A172 (cell line): ENCODE data around the gene TCP10L. TPM values are rescaled to one million over a fixed set of nuclear protein-coding genes. Genes with fewer than 3 reads are reported as not detected.

Experiments
- total RNA-seq: library from RNA; depleted of rRNA; stranded (reverse); fragments of >200 nt; shearing (Covaris generic); gene quantifications from 2 replicates; pipeline ENCODE4 v1.2.3, GENCODE V29; 2014; rRNA removed

Gene TCP10L
- total RNA-seq, 1 experiment from 2014 or later = not detected

Other genes starting within 250 kb of the TCP10L start
- gene URB1, start 192.5 kb downstream of the TCP10L start, total RNA-seq = 16.7 and 20.9 TPM in 2 replicates
- 1.1 and 2.5 TPM in 2 replicates for gene EVA1C, start 172.8 kb downstream of the TCP10L start, total RNA-seq
- gene CFAP298, start 26.9 kb upstream of the TCP10L start, total RNA-seq = 72.1 and 116 TPM in 2 replicates
- 6.0 and 6.8 TPM in 2 replicates for gene SYNJ1, start 142.5 kb upstream of the TCP10L start, total RNA-seq
- 33.8 and 47.6 TPM in 2 replicates for gene PAXBP1, start 186.2 kb upstream of the TCP10L start, total RNA-seq